GM19193 (cell line): Measurements from ENCODE around the gene MOB2.

Experiments
- POLR2A ChIP-seq: IDR thresholded peaks from 4 replicates; pipeline ENCODE4 v1.6.1; 2011; ENCODE audit not compliant: insufficient read depth, insufficient read length; ENCODE audit errors: extremely low read depth

Gene MOB2

GRCh38 chr11:1486054-1486825 lies at the start of gene MOB2:
Gene MOB2, minus strand, starts transcription at chr11:1486779. Its CDS starts 223 bp downstream, at chr11:1486556.
- TF ChIP-seq POLR2A: no peak

GRCh38 chr11:1534682-1535081 lies 48.1 kb upstream of the MOB2 start:
- TF ChIP-seq POLR2A: no peak

GRCh38 chr11:1534171-1534570 lies 47.6 kb upstream of the MOB2 start:
- no peak for TF ChIP-seq POLR2A

GRCh38 chr11:1533342-1533725 lies 46.8 kb upstream of the MOB2 start:
- TF ChIP-seq POLR2A: no peak

GRCh38 chr11:1532606-1533341 lies 46.2 kb upstream of the MOB2 start:
- no peak for TF ChIP-seq POLR2A

GRCh38 chr11:1532014-1532586 lies 45.5 kb upstream of the MOB2 start:
- no peak for TF ChIP-seq POLR2A

- no peak for TF ChIP-seq POLR2A
Measured at GRCh38 chr11:1531449-1532013, 45.0 kb upstream of the MOB2 start.

GRCh38 chr11:1530686-1531448 lies 44.3 kb upstream of the MOB2 start:
- TF ChIP-seq POLR2A: no peak

GRCh38 chr11:1529774-1530173 lies 43.2 kb upstream of the MOB2 start:
- TF ChIP-seq POLR2A: no peak

GRCh38 chr11:1529286-1529685 lies 42.7 kb upstream of the MOB2 start:
- TF ChIP-seq POLR2A: no peak

- no peak for TF ChIP-seq POLR2A
Measured at GRCh38 chr11:1528710-1529109, 42.1 kb upstream of the MOB2 start.

GRCh38 chr11:1526785-1527184 lies 40.2 kb upstream of the MOB2 start:
- no peak for TF ChIP-seq POLR2A

GRCh38 chr11:1523779-1524178 lies 37.2 kb upstream of the MOB2 start:
- no peak for TF ChIP-seq POLR2A

- no peak for TF ChIP-seq POLR2A
Measured at GRCh38 chr11:1523077-1523476, 36.5 kb upstream of the MOB2 start.

GRCh38 chr11:1522081-1522424 lies 35.5 kb upstream of the MOB2 start:
- TF ChIP-seq POLR2A: no peak

- peak; percentile 47 for TF ChIP-seq POLR2A
Measured at GRCh38 chr11:1521382-1522080, 35.0 kb upstream of the MOB2 start.
